Measurements from ENCODE around the gene SAP130.

The SAP130 gene

GRCh38 chr2:128027801-128028667 is at the start of gene SAP130:
TSS of gene SAP130 (minus strand) at chr2:128028059. CDS start at chr2:128026292, 1,767 bp downstream.
- DNase-seq (ENCODE audit: low spot score), result peak; percentile 96

GRCh38 chr2:128076461-128077106 is 48.7 kb upstream of the SAP130 start:
- no peak for DNase-seq (ENCODE audit: low spot score)

DNA sequence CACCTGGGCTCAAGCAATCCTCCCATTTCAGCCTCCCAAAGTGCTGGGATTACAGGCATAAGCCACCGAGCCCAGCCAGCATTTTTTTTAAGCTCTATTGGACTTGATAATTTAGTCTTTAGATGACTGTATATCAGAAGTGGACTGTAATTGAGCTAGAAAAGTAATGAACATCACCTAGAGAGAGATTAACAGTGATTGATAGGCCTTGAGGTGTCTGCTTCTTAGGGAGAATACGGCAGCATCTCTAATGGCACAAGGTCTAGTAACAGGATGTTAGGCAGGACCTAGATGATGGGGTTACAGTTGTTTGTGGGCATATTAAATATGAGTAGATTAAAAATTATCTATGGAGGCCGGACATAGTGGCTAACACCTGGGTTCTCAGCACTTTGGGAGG is 45.4 kb upstream of the SAP130 start:
- no peak for DNase-seq (ENCODE audit: low spot score)

DNA sequence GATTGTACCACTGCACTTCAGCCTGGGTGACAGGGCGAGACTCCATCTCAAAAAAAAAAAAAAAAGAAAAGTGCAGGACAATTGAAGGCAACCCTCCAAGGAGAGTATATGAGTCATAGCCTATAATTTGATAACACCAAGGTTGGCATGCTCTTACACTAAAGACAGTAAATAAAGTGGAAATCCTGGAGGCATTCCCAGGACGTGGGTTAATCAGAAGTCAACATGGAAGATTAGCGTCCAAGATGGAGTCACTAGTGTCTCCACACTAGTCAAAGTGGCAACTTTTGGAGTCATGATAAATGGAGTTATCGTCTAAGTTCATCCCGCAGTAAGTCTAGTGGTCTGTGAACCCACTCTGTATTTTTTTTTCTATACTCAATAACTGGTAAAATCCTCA is 41.9 kb upstream of the SAP130 start:
- DNase-seq (ENCODE audit: low spot score), result no peak

DNA sequence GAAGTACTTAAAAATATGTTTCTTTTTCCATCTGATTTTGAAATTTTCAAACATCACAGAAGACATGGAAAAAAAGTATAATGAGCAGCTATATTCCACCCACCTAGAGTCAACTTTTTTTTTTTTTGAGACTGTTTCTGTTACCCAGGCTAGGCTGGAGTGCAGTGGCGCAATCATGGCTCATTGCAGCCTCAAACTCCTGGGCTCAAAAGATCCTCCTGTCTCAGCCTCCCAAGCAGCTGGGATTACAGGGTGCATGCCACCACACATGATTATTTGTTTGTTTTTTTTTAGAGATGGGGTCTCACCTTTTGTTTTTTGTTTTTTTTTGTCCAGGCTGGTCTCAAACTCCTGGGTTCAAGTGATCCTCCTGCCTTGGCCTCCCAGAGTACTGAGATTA is 36.5 kb upstream of the SAP130 start:
- no peak for DNase-seq (ENCODE audit: low spot score)

DNA sequence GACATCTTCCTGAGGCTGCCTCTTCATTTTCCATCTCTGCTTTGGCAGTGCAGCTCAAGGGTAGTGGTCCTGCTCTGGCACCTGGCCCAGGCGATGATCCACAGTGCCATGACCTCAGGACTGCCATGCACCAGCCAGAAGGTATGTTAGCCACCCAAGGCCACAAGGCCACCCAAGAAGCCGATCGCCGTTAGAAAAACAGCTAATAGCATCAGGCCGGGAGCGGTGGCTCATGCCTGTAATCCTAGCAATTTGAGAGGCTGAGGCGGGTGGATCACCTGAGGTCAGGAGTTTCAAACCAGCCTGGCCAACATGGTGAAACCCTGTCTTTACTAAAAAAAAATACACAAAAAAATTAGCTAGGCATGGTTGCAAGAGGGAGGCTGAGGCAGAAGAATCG is 34.7 kb upstream of the SAP130 start:
- DNase-seq (ENCODE audit: low spot score), result no peak

DNA sequence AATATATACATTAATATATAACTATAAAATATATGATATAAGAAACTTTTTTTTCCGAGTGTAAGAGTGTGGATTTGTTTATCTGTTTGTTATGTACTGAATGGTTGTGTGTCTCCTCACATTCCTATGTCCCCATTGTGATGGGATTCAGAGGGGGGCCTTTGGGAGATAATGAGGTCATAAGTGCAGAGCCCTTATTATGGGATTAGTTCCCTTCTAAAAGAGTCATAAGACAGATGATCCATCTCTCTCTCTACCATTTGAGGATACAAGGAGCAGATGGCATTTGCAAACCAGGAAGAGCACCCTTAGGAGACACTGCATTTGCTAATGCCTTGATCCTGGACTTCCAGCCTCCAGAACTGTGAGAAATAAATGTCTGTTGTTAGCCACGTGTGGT is 30.3 kb upstream of the SAP130 start:
- DNase-seq (ENCODE audit: low spot score), result no peak

DNA sequence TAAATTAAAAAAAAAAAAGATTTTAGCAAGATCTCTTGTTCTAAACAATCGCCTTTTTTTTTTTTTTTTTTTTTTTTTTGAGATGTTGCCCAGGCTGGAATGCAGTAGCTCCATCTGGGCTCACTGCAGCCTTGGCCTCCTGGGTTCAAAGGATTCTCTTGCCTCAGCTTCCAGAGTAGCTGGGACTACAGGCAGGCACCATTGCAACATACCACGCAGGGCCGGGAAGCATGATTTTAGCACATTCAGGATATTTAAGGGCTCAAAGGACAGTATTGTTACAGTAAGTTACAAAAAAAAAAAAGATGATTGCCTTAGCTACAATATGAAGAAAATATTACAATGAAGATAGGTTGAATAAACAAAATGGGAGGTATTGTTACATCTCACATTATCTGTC is 29.5 kb upstream of the SAP130 start:
- no peak for DNase-seq (ENCODE audit: low spot score)

GRCh38 chr2:128054104-128054885 is 26.4 kb upstream of the SAP130 start:
- no peak for DNase-seq (ENCODE audit: low spot score)

DNA sequence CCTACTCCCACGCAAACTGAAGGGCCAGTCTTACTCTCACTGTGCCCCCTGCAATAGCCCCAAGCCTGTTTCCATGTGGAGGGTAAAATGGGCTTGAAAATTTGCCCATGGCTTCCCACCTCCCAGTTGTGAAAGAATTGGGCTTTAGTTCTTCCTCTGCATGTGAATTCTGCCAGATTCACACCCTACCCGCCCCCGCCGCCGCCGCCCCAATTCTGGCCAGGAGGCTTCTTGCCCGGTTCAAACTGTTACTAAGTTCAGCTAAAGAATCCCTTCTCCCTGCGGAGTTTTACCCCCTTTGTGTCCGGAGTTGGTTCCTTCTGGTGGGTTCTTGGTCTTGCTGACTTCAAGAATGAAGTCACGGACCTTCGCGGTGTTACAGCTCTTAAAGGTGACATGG is 25.5 kb upstream of the SAP130 start:
- no peak for DNase-seq (ENCODE audit: low spot score)

DNA sequence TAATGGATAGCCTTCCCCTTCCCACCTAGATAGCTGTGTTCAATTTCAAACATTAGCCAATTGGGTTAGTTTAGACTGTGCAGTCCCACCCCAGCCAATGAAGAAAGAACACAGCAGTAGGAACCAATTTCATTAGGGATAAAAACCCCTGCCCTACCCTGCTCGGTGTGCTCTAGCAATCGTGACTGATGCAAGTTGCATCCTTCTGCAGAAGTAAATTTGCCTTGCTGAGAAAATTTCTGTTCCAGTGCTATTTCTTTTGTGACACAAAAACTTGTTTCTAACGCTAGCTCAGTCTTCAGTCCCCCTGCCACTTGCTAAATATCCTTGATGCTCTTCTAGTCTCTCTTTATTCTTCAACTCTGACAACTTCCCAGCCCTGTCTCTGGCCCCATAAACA is 15.2 kb upstream of the SAP130 start:
- no peak for DNase-seq (ENCODE audit: low spot score)

DNA sequence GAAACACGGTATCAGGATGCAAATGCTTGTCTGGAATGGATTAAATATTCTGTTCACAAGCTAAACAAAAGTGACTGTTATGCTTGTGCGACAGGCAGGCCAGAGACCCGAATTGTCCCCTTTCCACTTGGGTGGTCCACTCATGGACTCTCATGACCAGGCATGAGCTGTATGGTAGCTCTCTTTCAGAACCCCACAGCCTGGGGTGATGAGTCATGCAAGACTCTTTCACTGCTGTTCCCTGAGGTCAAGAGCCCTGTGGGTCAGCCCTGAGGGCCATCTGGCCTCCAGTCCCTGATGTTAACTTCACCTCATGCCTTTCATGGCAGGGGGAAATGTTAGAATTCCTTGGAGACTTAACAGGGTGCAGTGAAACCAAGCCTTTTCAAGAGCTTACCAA is 13.7 kb upstream of the SAP130 start:
- DNase-seq (ENCODE audit: low spot score), result no peak

GRCh38 chr2:128040166-128040771 is 12.4 kb upstream of the SAP130 start:
- DNase-seq (ENCODE audit: low spot score), result no peak

DNA sequence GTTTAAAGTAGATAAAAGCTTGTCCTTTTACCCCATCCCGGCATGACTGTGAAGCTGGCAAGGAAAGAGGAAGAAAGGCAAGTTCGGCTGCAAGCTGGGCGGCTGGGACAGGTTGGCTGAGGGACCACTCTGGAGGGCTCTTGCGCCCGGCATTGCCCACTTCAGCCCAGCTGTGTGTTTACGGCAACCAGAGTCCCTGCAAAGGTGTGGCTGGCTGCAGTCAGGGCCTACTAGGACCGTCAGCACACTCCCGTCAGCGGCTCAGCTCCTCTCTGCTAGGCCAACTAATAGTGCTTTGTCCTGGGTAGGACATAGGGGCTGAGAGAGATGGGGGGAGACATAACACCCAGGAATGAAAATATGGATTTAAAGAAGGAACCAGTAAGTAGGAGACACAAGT is 11.7 kb upstream of the SAP130 start:
- DNase-seq (ENCODE audit: low spot score), result no peak

DNA sequence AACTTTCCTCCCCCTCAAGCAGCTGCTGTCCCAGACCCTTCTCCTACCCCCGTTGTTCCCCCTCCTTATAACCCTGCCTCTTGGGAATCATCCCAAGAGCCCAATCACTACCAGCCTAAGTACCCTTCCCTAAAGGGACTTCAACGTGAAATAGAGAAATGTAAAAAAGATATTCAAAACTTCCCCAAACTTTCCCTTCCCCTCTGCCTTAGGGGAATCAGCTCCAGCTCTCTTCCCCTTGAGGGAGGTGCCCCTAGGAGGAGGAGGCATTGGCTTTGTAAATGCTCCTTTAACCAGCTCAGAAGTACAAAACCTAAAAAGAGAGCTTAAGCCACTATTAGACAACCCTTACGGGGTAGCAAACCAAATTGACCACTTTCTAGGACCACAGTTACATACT is 10.6 kb upstream of the SAP130 start:
- DNase-seq (ENCODE audit: low spot score), result no peak

DNA sequence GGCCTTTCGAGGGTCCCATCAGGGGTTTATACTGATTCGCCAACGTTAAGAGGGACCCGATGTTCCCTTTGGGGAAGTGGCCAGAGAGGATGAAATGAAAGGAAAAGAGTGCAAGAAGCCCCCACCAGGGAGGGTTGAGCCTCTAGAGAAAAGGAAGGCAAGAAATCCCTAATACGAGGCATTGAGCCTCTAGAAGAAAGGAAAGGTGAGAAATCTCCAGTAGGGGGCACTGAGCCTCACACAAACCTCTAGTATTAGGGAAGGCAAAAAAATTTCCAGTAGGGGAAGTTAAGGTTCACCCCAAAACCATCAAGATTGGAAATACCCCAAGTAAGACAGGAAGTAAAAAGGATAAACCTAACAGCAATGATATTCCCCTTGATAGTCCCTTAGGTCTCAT is 9.8 kb upstream of the SAP130 start:
- DNase-seq (ENCODE audit: low spot score), result no peak

DNA sequence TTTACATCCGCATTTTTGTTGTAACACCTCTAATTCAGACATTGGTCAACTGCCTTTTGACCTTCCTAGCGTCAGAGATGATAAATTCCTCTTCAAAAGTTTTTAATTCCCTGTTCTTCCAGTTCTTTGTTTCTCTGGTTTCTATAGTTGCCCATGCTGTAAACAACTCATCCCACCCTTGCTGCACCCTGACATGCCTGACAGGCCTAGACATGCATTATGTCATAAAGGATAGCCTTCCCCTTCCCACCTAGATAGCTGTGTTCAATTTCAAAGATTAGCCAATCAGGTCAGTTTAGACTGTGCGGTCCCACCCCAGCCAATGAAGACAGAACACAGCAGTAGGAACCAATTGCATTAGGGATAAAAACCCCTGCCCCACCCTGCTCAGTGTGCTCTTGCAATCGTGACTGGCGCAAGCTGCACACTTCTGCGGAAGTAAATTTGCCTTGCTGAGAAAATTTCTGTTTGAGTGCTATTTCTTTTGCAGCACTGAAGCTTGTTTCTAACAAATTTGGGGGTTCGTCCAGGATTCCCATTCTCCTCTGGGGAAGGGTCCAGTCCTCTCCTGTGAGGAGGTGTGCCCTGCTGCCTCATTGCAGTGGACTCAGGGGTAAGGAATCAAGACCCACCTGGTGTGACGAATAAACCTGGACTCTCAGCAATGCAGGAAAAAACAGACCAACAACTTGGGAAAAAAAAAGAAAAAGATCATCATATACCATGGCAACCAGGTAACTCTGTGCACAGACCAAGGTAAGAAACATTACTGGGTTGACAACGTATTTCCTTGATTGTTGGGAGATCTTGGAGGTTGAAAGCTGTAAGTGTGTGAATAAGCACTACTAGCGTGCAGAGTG is 9.1 kb upstream of the SAP130 start:
- no peak for DNase-seq (ENCODE audit: low spot score)

DNA sequence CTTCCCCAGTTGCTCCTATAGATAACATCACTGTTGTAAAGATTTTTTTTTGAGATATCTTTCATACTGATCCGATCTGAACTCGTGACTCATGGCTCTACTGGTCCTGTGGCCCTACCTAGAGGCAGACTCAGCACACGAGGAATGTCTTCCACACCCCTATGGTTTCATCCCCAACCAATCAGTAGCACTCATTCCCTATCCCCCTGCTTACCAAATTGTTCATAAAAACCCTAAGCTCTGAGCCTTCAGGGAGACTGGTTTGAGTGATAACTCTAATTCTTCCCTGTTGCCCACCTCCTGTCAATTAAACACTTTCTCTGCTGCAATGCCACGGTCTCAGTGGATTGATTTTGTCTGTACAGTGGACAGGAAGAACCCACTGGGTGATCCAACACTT is 4.2 kb upstream of the SAP130 start:
- DNase-seq (ENCODE audit: low spot score), result no peak

GRCh38 chr2:128028668-128029054 is 802 bp upstream of the SAP130 start:
- no peak for DNase-seq (ENCODE audit: low spot score)

DNA sequence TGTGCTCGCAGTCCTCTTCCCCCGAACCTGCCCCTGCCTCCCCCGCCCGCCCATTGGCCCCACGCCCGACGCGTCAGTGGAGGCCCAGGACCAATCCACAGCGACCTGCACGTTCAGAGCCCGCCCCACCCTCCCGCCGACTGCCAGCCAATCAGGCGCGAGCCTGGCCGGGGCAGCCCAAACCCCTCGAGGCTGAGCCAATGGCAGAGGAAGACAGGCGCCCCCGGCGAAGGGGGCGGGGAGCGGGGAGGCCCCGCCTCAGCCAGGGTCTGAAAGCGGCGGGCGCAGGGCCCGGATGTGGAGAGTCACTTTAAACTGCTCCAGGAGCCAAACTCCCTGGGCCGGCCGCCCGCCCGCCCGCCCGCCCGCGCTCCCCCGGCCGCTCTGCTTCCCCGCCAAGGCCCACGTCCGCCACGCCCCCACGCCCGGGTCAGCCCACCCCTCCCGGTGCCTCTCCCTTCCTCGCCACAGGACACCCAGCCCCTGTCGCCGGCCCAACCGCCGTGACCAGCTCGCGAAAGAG is 520 bp downstream of the SAP130 start:
- peak; percentile 99 for DNase-seq (ENCODE audit: low spot score)

Data from kidney tubule cell (primary cell).